HG03045 (cell line): ENCODE measurements around the gene ITSN1.

Source experiments
- ATAC-seq: cut with Tn5 transposase; IDR thresholded peaks from one replicate; pipeline ENCODE4 v1.9.1; 2021; ENCODE audit warnings: mild to moderate bottlenecking, moderate library complexity; ENCODE audit not compliant: unreplicated experiment

The ITSN1 gene

GRCh38 chr21:33802481-33802880, 160.2 kb downstream of the ITSN1 start:
- ATAC-seq: no peak

- ATAC-seq: no peak
Observed at GRCh38 chr21:33808715-33809367, 166.5 kb downstream of the ITSN1 start.

- ATAC-seq: no peak
Observed at GRCh38 chr21:33810766-33811165, 168.5 kb downstream of the ITSN1 start.

- ATAC-seq: no peak
Observed at GRCh38 chr21:33811167-33812010, 169.1 kb downstream of the ITSN1 start.

GRCh38 chr21:33813832-33814365, 171.6 kb downstream of the ITSN1 start:
- ATAC-seq: no peak

GRCh38 chr21:33815143-33815707, 172.9 kb downstream of the ITSN1 start:
- no peak for ATAC-seq

GRCh38 chr21:33816174-33816573, 173.9 kb downstream of the ITSN1 start:
- ATAC-seq: no peak

- no peak for ATAC-seq
Observed at GRCh38 chr21:33817138-33817537, 174.8 kb downstream of the ITSN1 start.

- no peak for ATAC-seq
Observed at GRCh38 chr21:33817663-33818451, 175.6 kb downstream of the ITSN1 start.

- no peak for ATAC-seq
Observed at GRCh38 chr21:33820230-33820770, 178.0 kb downstream of the ITSN1 start.

GRCh38 chr21:33820798-33821197, 178.5 kb downstream of the ITSN1 start:
- no peak for ATAC-seq

- no peak for ATAC-seq
Observed at GRCh38 chr21:33821503-33822322, 179.4 kb downstream of the ITSN1 start.

GRCh38 chr21:33824156-33824941, 182.0 kb downstream of the ITSN1 start:
- ATAC-seq: no peak

GRCh38 chr21:33825419-33825818, 183.1 kb downstream of the ITSN1 start:
- ATAC-seq: no peak

GRCh38 chr21:33825915-33826314, 183.6 kb downstream of the ITSN1 start:
- ATAC-seq: no peak

- ATAC-seq: no peak
Observed at GRCh38 chr21:33828083-33828482, 185.8 kb downstream of the ITSN1 start.

- ATAC-seq: no peak
Observed at GRCh38 chr21:33828577-33828976, 186.3 kb downstream of the ITSN1 start.

- no peak for ATAC-seq
Observed at GRCh38 chr21:33829844-33830243, 187.5 kb downstream of the ITSN1 start.
